HL-60 (cell line): ENCODE results near the gene PCSK2.
A peak's percentile ranks its signal among the peaks of the same experiment; 100 is the strongest.

Experiments used
- DNase-seq, 2 experiments: peaks; one replicate each; pipeline ENCODE4 v3.0.0-alpha.2; 2010 to 2020; ENCODE audit warnings: low read depth in 1 of 2, low spot score in 1 of 2
- H3K27ac ChIP-seq: fragments of 250-450 bp; sonication (Bioruptor Pico); replicated peaks from 2 replicates; pipeline ENCODE4 v1.5.1; 2020; ENCODE audit warnings: mild to moderate bottlenecking, moderate library complexity
- H3K27me3 ChIP-seq: fragments of 250-450 bp; sonication (Bioruptor Pico); 2 replicates; pipeline ENCODE4 v1.5.1; 2021; ENCODE audit warnings: mild to moderate bottlenecking, moderate library complexity; ENCODE audit not compliant: insufficient read depth, poor library complexity, severe bottlenecking
- H3K4me3 ChIP-seq: replicated peaks from 2 replicates; pipeline ENCODE4 v1.5.1; 2011; ENCODE audit warnings: mild to moderate bottlenecking, control low read depth, low read length; ENCODE audit not compliant: insufficient read depth
- CTCF ChIP-seq: IDR thresholded peaks from one replicate; pipeline ENCODE4 v1.5.1; 2011; ENCODE audit warnings: low read length, control low read depth, inconsistent platforms; ENCODE audit not compliant: insufficient read depth
- GABPA ChIP-seq: IDR thresholded peaks from 2 replicates; pipeline ENCODE4 v1.6.1; 2012; ENCODE audit warnings: low read depth
- POLR2AphosphoS5 ChIP-seq: IDR thresholded peaks from 2 replicates; pipeline ENCODE4 v1.6.1; 2012; ENCODE audit warnings: low read depth
- REST ChIP-seq: IDR thresholded peaks from 2 replicates; pipeline ENCODE4 v1.6.1; 2012; ENCODE audit warnings: low read depth; ENCODE audit not compliant: insufficient replicate concordance
- SPI1 ChIP-seq: IDR thresholded peaks from 2 replicates; pipeline ENCODE4 v1.6.1; 2012; ENCODE audit warnings: low read depth, mild to moderate bottlenecking, borderline replicate concordance

The PCSK2 gene

GRCh38 chr20:17530716-17531664 is 304.1 kb downstream of the PCSK2 start, which contains the start of gene BFSP1:
TSS of gene BFSP1 (minus strand) at chr20:17531379. CDS start at chr20:17531329, 50 bp downstream.
- Histone ChIP-seq H3K27me3 (no peaks in the 10 kb centered on the region), H3K27ac (no peak within 1 kb of the TSS), H3K4me3 (peak within 1 kb of the TSS; percentile 22)
- TF ChIP-seq CTCF (no peak), POLR2AphosphoS5 (no peak), SPI1 (no peak), REST (no peak), GABPA (no peak)
- DNase-seq = peak in 1 of 2 experiments; percentile 32

DNA sequence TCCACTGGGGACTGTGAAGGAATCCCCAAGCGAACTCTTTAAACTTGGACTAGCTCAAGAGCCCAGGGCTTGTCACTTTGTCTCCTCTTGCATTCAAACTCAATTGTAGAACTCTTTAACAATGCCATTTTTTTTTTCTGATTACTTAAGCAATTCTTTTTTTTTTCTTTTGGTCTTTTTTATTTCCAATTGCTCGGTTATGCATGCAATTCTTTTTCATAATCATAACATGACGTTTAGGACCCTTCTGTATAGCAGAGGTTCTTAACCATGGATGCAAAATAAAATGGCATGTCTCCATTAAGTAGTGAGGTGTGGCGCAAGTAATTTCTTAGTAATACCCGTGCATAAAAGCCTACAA is 304.8 kb downstream of the PCSK2 start:
- no peak for DNase-seq
- TF ChIP-seq POLR2AphosphoS5 (no peak), GABPA (no peak), REST (no peak), CTCF (no peak), SPI1 (no peak)
- no peaks in the 10 kb centered on the region for H3K27me3 ChIP-seq
- no peak overlapping the region for H3K27ac ChIP-seq
- H3K4me3 ChIP-seq = peak overlapping the region; percentile 22

DNA sequence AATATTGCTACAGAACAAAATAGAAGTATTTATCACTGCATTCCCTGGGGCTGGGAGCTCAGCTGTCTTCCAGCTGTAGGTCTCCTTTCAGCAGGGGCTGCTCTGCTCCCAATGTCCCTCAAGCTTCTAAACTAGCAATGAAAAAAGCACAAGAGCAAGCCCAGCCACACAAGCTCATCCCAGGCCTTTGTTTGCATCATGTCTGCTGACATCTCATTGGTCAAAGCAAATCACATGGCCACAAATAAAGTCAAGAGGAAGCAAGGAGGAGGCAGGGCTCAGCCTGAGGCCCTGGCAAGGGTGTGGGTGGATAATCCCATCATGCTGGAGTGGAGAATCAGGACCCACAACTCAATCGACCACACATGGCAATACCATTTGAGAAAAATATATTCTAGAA is 306.6 kb downstream of the PCSK2 start:
- Histone ChIP-seq H3K27ac (no peak overlapping the region), H3K4me3 (no peak overlapping the region), H3K27me3 (no peaks in the 10 kb centered on the region)
- DNase-seq = peak in 1 of 2 experiments; percentile 63
- TF ChIP-seq CTCF (no peak), REST (no peak), GABPA (no peak), POLR2AphosphoS5 (no peak), SPI1 (no peak)
